GM21515 (cell line): ENCODE data around the gene INPP5B.
"Not testable (repeated sequence)": the region's sequence is repeated elsewhere in the genome, so short reads cannot be mapped to it uniquely, and the experiment has no call there.

Experiments used
- ATAC-seq: cut with Tn5 transposase; IDR thresholded peaks from one replicate; pipeline ENCODE4 v1.9.1; 2021; ENCODE audit not compliant: unreplicated experiment

The INPP5B gene

GRCh38 chr1:37946703-37947360 lies at the start of gene INPP5B:
Gene INPP5B (minus strand): TSS chr1:37947053. CDS start chr1:37946308, 745 bp downstream.
- peak; percentile 85 for ATAC-seq

- ATAC-seq: no peak
Observed at GRCh38 chr1:37995751-37996345, 49.0 kb upstream of the INPP5B start.

- no peak for ATAC-seq
Observed at GRCh38 chr1:37994886-37995566, 48.2 kb upstream of the INPP5B start.

GRCh38 chr1:37989361-37989930 lies 42.6 kb upstream of the INPP5B start:
- ATAC-seq: peak; percentile 8

- no peak for ATAC-seq
Observed at GRCh38 chr1:37987679-37988078, 40.8 kb upstream of the INPP5B start.

GRCh38 chr1:37983546-37983945 lies 36.7 kb upstream of the INPP5B start:
- no peak for ATAC-seq

GRCh38 chr1:37978541-37978940 lies 31.7 kb upstream of the INPP5B start:
- ATAC-seq: no peak

GRCh38 chr1:37975083-37975482 lies 28.2 kb upstream of the INPP5B start:
- ATAC-seq: not testable (repeated sequence)

- ATAC-seq: no peak
Observed at GRCh38 chr1:37974567-37974966, 27.7 kb upstream of the INPP5B start.

GRCh38 chr1:37973684-37974083 lies 26.8 kb upstream of the INPP5B start:
- ATAC-seq: not testable (repeated sequence)

GRCh38 chr1:37965301-37965700 lies 18.4 kb upstream of the INPP5B start:
- ATAC-seq: no peak

GRCh38 chr1:37964106-37964505 lies 17.3 kb upstream of the INPP5B start:
- not testable (repeated sequence) for ATAC-seq

- no peak for ATAC-seq
Observed at GRCh38 chr1:37958690-37959089, 11.8 kb upstream of the INPP5B start.

- ATAC-seq: no peak
Observed at GRCh38 chr1:37955685-37956084, 8.8 kb upstream of the INPP5B start.

- no peak for ATAC-seq
Observed at GRCh38 chr1:37954316-37954971, 7.6 kb upstream of the INPP5B start.

GRCh38 chr1:37952738-37953137 lies 5.9 kb upstream of the INPP5B start:
- ATAC-seq: no peak

- ATAC-seq: no peak
Observed at GRCh38 chr1:37951783-37952624, 5.2 kb upstream of the INPP5B start.

GRCh38 chr1:37951041-37951782 lies 4.4 kb upstream of the INPP5B start:
- no peak for ATAC-seq

- ATAC-seq: no peak
Observed at GRCh38 chr1:37949524-37950152, 2.8 kb upstream of the INPP5B start.
